HepG2 (cell line): ENCODE data around the gene RCC1. TPM values are rescaled to one million over a fixed set of nuclear protein-coding genes. Genes with fewer than 3 reads are reported as not detected.
A peak's percentile ranks its signal among the peaks of the same experiment; 100 is the strongest.
"Not testable (repeated sequence)": the region's sequence is repeated elsewhere in the genome, so short reads cannot be mapped to it uniquely, and the experiment has no call there.

Source experiments
- ATAC-seq: fragments of 200-7000 bp; cut with Tn5 transposase; 3 replicates; pipeline ENCODE4 v1.9.1; 2020; ENCODE audit warnings: mild to moderate bottlenecking, moderate library complexity
- BruUV-seq: library from RNA; stranded (reverse); fragments of 400-500 nt; replicated peaks from 2 replicates; lab custom pipeline; 2021; lab: Mats Ljungman, UMichigan
- CTCF ChIA-PET: fragments of 300-600 bp; formaldehyde crosslinking; extraction: SDS; loops from one replicate; lab custom pipeline; 2021; ENCODE audit warnings: low total read pairs, inconsistent platforms, low intra/inter-chr PET ratio; lab: Yijun Ruan, JAX
- POLR2A ChIA-PET: fragments of 350-600 bp; sonication (Branson Sonifier 250); formaldehyde crosslinking; loops from one replicate; lab custom pipeline; 2020; ENCODE audit warnings: antibody characterized with exemption, inconsistent platforms; lab: Yijun Ruan, JAX
- DNase-seq: peaks from one replicate; pipeline ENCODE4 v3.0.0-alpha.2; 2015; ENCODE audit warnings: low spot score
- FAIRE-seq: peaks from 3 replicates; lab custom pipeline; 2011; peaks lifted over from hg19 to GRCh38; lab: Jason Lieb, UNC
- H2AFZ ChIP-seq: one replicate; pipeline ENCODE4 v1.6.1; 2011; ENCODE audit warnings: low read length, inconsistent platforms
- H3K27ac ChIP-seq: fragments of 300-600 bp; 3 replicates; pipeline ENCODE4 v1.8.0; 2011; ENCODE audit warnings: mixed run types, mild to moderate bottlenecking, mixed read lengths, low read length, inconsistent platforms; ENCODE audit not compliant: insufficient read depth; ENCODE audit errors: extremely low read length
- H3K27me3 ChIP-seq, 2 experiments: fragments of 200-600 bp in 1 of 2; 2 replicates in 1 of 2; 3 replicates in 1 of 2; pipeline versions ENCODE4 v1.6.0 to v1.8.0; 2011; ENCODE audit warnings: low read length in 2 of 2, mild to moderate bottlenecking in 2 of 2, moderate library complexity in 2 of 2, inconsistent platforms in 1 of 2; ENCODE audit not compliant: insufficient read depth in 2 of 2, control insufficient read depth in 1 of 2
- H3K36me3 ChIP-seq, 2 experiments: fragments of 200-600 bp in 1 of 2; replicated peaks in 1 of 2; 2 replicates in 1 of 2; 3 replicates in 1 of 2; pipeline versions ENCODE4 v1.5.1 to v1.8.0; 2011; ENCODE audit warnings: low read length in 2 of 2, inconsistent platforms in 1 of 2; ENCODE audit not compliant: insufficient read depth in 2 of 2, control insufficient read depth in 1 of 2
- H3K4me1 ChIP-seq: 2 replicates; pipeline ENCODE4 v1.5.1; 2012; ENCODE audit warnings: low read length, inconsistent platforms; ENCODE audit not compliant: insufficient read depth
- H3K4me2 ChIP-seq: 2 replicates; pipeline ENCODE4 v1.6.0; 2011; ENCODE audit warnings: low read depth, low read length, inconsistent platforms
- H3K4me3 ChIP-seq, 3 experiments: fragments of 200-600 bp in 1 of 3; sonication (generic), shearing (Covaris generic) in 1 of 3; replicated peaks in 1 of 3; 2 replicates each; pipeline ENCODE4 v1.5.1; 2011 to 2016; ENCODE audit warnings: low read length in 3 of 3, inconsistent platforms in 2 of 3, low read depth in 2 of 3, mild to moderate bottlenecking in 2 of 3, control low read depth in 1 of 3, mixed read lengths in 1 of 3; ENCODE audit not compliant: insufficient read depth in 1 of 3
- H3K79me2 ChIP-seq: one replicate; pipeline ENCODE4 v1.6.1; 2011; ENCODE audit warnings: low read length, inconsistent platforms; ENCODE audit not compliant: insufficient read depth
- H3K9ac ChIP-seq: 2 replicates; pipeline ENCODE4 v1.6.0; 2011; ENCODE audit warnings: mild to moderate bottlenecking, low read depth, low read length, inconsistent platforms; ENCODE audit not compliant: insufficient read depth
- H3K9me3 ChIP-seq: 2 replicates; pipeline ENCODE4 v1.5.1; 2012; ENCODE audit warnings: mild to moderate bottlenecking, low read length
- H4K20me1 ChIP-seq: 2 replicates; pipeline ENCODE4 v1.6.0; 2011; ENCODE audit warnings: inconsistent platforms, mild to moderate bottlenecking, low read length, moderate library complexity; ENCODE audit not compliant: insufficient read depth
- POLR2AphosphoS5 ChIP-seq: IDR thresholded peaks from 2 replicates; pipeline ENCODE4 v1.6.1; 2012; ENCODE audit warnings: low read depth, low read length
- SKI ChIP-seq: fragments of 450-650 bp; IDR thresholded peaks from one replicate; pipeline ENCODE4 v1.6.1; 2018; ENCODE audit warnings: mild to moderate bottlenecking; ENCODE audit not compliant: partially characterized antibody
- TGIF2 ChIP-seq: IDR thresholded peaks from 2 replicates; pipeline ENCODE4 v1.6.1; 2016; ENCODE audit warnings: control low read depth, missing compliant biosample characterization
- WGBS: methylation state at CpG from one replicate; pipeline ENCODE4 v1.1.6; 2017; ENCODE audit warnings: low lambda C conversion rate; 5-methylcytosine and 5-hydroxymethylcytosine counted together
- in situ Hi-C: cut with HindIII; loops from 2 replicates; pipeline ENCODE4 v1.10.0; 2017; ENCODE audit warnings: low pct_unique_long_range_greater_than_20kb; ENCODE audit not compliant: extremely low pct_ligation_motif_present
- intact Hi-C: fragments of 100-400 bp; cut with micrococcal nuclease; formaldehyde crosslinking; loops from one replicate; pipeline ENCODE4 v1.10.0; 2022; ENCODE audit not compliant: unreplicated experiment
- polyA plus RNA-seq, 8 experiments: library from polyadenylated mRNA; depleted of rRNA in 3 of 8; stranded (reverse) in 7 of 8; unstranded in 1 of 8; fragments of >200 nt; fragmentation: Illumina TruSeq in 4 of 8; extraction: Trizol in 4 of 8; gene quantifications; 2 replicates each; pipeline versions ENCODE4 v1.2.1 to v1.2.3, GENCODE V29; 2011 to 2016; ENCODE audit warnings: low read depth in 4 of 8, missing spikeins in 1 of 8, mixed read lengths in 1 of 8; ENCODE audit not compliant: insufficient read depth in 1 of 8
- total RNA-seq, 5 experiments: library from RNA; depleted of rRNA; stranded (reverse); fragments of >200 nt; fragmentation: Illumina TruSeq; extraction: Trizol; gene quantifications; 2 replicates each; pipeline ENCODE4 v1.2.3, GENCODE V29; 2016; ENCODE audit warnings: low read depth in 1 of 5
- TF ChIP-seq, protein P1 (sequence below): IDR thresholded peaks from 2 replicates; pipeline ENCODE4 v1.6.1; 2016; ENCODE audit warnings: low read depth
- TF ChIP-seq, protein P2 (sequence below): sonication (generic); formaldehyde crosslinking; IDR thresholded peaks from 2 replicates; pipeline ENCODE4 v1.4.0; 2020; ENCODE audit warnings: missing genetic modification reagents

The RCC1 gene
- total and polyA plus RNA-seq, 2 of the 13 experiments (the other 11 are each of a cell fraction or from before 2014, with no cell fraction given): 47.2 to 80.8 TPM

DNA sequence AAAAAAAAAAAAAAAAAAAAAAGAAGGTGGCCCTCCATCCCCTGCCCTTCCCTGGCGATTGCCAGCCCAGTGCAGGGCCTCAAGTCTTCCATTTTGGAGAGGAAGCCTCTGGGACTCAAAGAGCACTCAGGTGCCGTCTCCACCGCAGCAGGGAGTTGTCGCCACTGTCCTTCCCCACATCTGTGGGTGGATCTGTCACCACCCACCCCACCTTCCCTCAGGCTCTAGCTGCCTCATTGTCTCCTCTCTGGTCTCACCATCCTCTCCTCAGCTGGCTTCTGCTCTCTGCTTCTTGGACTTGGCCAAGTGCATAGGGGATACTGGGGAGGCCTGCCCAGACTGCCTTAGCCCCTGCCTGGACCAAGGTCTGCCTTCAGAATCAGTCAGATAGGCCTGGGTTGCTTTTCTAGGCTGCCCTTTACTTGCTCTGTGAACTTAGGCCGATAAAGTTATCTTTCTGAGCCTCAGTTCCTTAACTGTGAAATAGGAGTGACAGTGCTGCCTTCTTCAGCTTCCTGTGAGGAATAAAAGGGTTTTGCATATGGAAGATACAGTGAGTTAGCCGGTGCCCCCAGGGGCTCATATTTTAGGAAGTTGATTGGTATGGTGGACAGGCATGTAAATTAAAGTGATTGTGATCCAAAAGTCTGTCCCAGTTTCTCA is 15.8 kb downstream of the RCC1 start:
- Histone ChIP-seq H3K4me2 (no peak overlapping the region), H3K4me1 (peaks cover 55% of the 10 kb centered on the region)
- no peak for FAIRE-seq

DNA sequence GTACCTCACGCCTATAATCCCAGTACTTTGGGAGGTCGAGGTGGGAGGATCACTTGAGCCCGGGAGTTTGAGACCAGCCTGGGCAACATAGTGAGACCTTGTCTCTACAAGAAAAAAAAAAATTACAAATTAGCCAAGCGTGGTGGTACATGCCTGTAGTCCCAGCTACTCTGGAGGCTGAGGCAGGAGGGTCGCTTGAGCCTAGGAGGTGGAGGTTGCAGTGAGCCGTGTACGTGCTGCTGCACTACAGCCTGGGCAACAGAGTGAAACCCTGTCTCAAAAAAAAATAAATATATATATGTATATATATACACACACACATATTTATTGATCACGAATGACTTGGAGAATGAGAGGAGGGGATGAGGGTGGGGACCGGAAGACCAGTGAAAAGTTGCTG is 16.7 kb downstream of the RCC1 start:
- 97% methylated on average over 9 of the region's 9 CpGs for WGBS
- BruUV-seq, in situ Hi-C loops, FAIRE-seq, H2AFZ ChIP-seq, H3K4me3 ChIP-seq, H3K4me2 ChIP-seq, H3K9me3 ChIP-seq, H3K27ac ChIP-seq, intact Hi-C loops, H3K9ac ChIP-seq, H3K27me3 ChIP-seq, ATAC-seq, DNase-seq, CTCF ChIA-PET, POLR2A ChIA-PET: not testable (repeated sequence)
- Histone ChIP-seq H3K79me2 (peaks cover 69% of the 10 kb centered on the region), H3K4me1 (peaks cover 51% of the 10 kb centered on the region), H3K36me3 (peaks cover 2 to 21% of the 10 kb centered on the region in 2 experiments), H4K20me1 (peaks cover 10% of the 10 kb centered on the region; the same call in 1 of the 2 replicates)

More for the DNA sequence above, 15.8 kb downstream of the RCC1 start:
- intact Hi-C loops: no loop called here
- BruUV-seq: no TSS peak
- peaks cover 2 to 16% of the 10 kb centered on the region in 2 experiments for H3K36me3 ChIP-seq
- POLR2A ChIA-PET: interaction anchor here (0.9 kb wide), 1 partner anchor 14 kb away, joined by 3 read pairs; no protein-coding TSS in a partner anchor
- no peak overlapping the region for H2AFZ ChIP-seq
- ATAC-seq (no peak), DNase-seq (no peak)
- TF ChIP-seq, protein P1, sequence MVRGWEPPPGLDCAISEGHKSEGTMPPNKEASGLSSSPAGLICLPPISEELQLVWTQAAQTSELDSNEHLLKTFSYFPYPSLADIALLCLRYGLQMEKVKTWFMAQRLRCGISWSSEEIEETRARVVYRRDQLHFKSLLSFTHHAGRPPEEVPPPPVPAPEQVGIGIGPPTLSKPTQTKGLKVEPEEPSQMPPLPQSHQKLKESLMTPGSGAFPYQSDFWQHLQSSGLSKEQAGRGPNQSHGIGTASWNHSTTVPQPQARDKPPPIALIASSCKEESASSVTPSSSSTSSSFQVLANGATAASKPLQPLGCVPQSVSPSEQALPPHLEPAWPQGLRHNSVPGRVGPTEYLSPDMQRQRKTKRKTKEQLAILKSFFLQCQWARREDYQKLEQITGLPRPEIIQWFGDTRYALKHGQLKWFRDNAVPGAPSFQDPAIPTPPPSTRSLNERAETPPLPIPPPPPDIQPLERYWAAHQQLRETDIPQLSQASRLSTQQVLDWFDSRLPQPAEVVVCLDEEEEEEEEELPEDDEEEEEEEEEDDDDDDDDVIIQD (CRISPR knock-in tag): no peak
- TF ChIP-seq SKI (no peak), POLR2AphosphoS5 (0 out of 2 replicates have a peak, but pooled peaks have one; percentile 13), TGIF2 (CRISPR knock-in tag) (no peak)
- TF ChIP-seq, protein P2, sequence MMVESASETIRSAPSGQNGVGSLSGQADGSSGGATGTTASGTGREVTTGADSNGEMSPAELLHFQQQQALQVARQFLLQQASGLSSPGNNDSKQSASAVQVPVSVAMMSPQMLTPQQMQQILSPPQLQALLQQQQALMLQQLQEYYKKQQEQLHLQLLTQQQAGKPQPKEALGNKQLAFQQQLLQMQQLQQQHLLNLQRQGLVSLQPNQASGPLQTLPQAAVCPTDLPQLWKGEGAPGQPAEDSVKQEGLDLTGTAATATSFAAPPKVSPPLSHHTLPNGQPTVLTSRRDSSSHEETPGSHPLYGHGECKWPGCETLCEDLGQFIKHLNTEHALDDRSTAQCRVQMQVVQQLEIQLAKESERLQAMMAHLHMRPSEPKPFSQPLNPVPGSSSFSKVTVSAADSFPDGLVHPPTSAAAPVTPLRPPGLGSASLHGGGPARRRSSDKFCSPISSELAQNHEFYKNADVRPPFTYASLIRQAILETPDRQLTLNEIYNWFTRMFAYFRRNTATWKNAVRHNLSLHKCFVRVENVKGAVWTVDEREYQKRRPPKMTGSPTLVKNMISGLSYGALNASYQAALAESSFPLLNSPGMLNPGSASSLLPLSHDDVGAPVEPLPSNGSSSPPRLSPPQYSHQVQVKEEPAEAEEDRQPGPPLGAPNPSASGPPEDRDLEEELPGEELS: no peak
- no peaks in the 10 kb centered on the region for H3K9me3 ChIP-seq
- H3K79me2 ChIP-seq: peaks cover 65% of the 10 kb centered on the region
- peaks cover 18% of the 10 kb centered on the region for H4K20me1 ChIP-seq
- WGBS: 100% methylated on average over 6 of the region's 6 CpGs
- H3K9ac ChIP-seq: no peak overlapping the region
- in situ Hi-C loops: no loop called here
- no peaks in the 10 kb centered on the region for H3K27me3 ChIP-seq
- H3K27ac ChIP-seq: no peak overlapping the region
- no peak overlapping the region for H3K4me3 ChIP-seq
- CTCF ChIA-PET: no interaction called here

DNA sequence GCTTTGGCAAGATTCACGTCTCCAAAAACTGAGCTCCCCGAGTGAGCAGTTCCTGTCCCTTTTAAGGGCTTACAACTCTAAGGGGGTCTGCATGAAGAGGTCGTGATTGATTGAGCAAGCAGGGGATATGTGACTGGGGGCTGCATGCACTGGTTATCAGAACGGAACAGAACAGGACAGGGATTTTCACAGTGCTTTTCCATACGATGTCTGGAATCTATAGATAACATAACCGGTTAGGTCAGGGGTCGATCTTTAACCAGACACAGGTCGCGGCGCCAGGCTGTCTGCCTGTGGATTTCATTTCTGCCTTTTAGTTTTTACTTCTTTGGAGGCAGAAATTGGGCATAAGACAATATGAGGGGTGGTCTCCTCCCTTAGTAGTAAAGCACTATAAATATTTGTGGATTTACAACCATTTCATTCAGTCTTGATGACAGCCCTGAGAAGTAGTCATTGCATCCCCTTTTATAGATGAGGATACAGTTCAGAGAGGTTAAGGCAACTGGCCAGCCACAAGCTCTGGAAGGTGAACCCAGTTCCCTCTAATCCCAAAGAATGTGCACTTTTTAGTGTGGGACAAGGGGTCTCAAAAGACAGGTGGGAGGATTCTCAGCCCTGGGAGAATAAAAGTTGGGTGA is 19.3 kb downstream of the RCC1 start:
- BruUV-seq, ATAC-seq, H3K4me2 ChIP-seq, H2AFZ ChIP-seq, H4K20me1 ChIP-seq, in situ Hi-C loops, intact Hi-C loops, H3K9ac ChIP-seq, CTCF ChIA-PET, DNase-seq, H3K9me3 ChIP-seq, FAIRE-seq, H3K4me3 ChIP-seq, H3K27me3 ChIP-seq: not testable (repeated sequence)
- H3K27ac ChIP-seq: peak overlapping the region; percentile 18
- peaks cover 31% of the 10 kb centered on the region for H3K4me1 ChIP-seq
- WGBS: 83% methylated on average over 10 of the region's 10 CpGs
- H3K79me2 ChIP-seq: peaks cover 61% of the 10 kb centered on the region
- POLR2A ChIA-PET: interaction anchor here (0.7 to 3.0 kb wide), 2 partner anchors 17 to 56 kb away, joined by 3 to 13 read pairs; no protein-coding TSS in a partner anchor
- H3K36me3 ChIP-seq: peaks cover 7 to 28% of the 10 kb centered on the region in 2 experiments
